PC-9 (cell line): ENCODE measurements around the gene SPTBN5. TPM values are rescaled to one million over a fixed set of nuclear protein-coding genes. Genes with fewer than 3 reads are reported as not detected.

Source experiments
- BruUV-seq: library from RNA; stranded (reverse); fragments of 400-500 nt; replicated peaks from 2 replicates; lab custom pipeline; 2021; lab: Mats Ljungman, UMichigan
- CTCF ChIA-PET: fragments of 300-600 bp; sonication (Branson Sonifier 250); formaldehyde crosslinking; loops from one replicate; lab custom pipeline; 2022; ENCODE audit warnings: antibody characterized with exemption; lab: Charles Lee
- POLR2A ChIA-PET: fragments of 300-600 bp; sonication (Branson Sonifier 250); formaldehyde crosslinking; loops from one replicate; lab custom pipeline; 2022; ENCODE audit warnings: antibody characterized with exemption; ENCODE audit not compliant: unreplicated experiment; lab: Charles Lee
- DNase-seq, 2 experiments: peaks; one replicate each; pipeline versions ENCODE4 v3.0.0 to v3.0.0-alpha.2; 2015 to 2022; ENCODE audit warnings: mixed read lengths in 1 of 2
- H2AFZ ChIP-seq: fragments of 200-600 bp; sonication (generic); 2 replicates; pipeline ENCODE4 v1.8.1; 2017; ENCODE audit warnings: antibody characterized with exemption
- H3F3A ChIP-seq: fragments of 200-600 bp; sonication (generic); 2 replicates; pipeline ENCODE4 v1.8.1; 2017; ENCODE audit warnings: antibody characterized with exemption, mild to moderate bottlenecking, low read depth; ENCODE audit not compliant: insufficient read depth
- H3K27ac ChIP-seq: fragments of 200-600 bp; sonication (generic); 2 replicates; pipeline ENCODE4 v1.6.1; 2016; ENCODE audit warnings: mixed run types
- H3K27me3 ChIP-seq: fragments of 200-600 bp; sonication (generic); 2 replicates; pipeline ENCODE4 v1.6.1; 2016; ENCODE audit warnings: low read depth, mixed run types; ENCODE audit not compliant: insufficient read depth
- H3K36me3 ChIP-seq: fragments of 200-600 bp; sonication (generic); 2 replicates; pipeline ENCODE4 v1.6.1; 2016; ENCODE audit warnings: low read depth, mixed run types
- H3K4me1 ChIP-seq: fragments of 200-600 bp; sonication (generic); replicated peaks from 2 replicates; pipeline ENCODE4 v1.6.1; 2016; ENCODE audit warnings: mixed run types; ENCODE audit not compliant: insufficient read depth
- H3K4me2 ChIP-seq: fragments of 200-600 bp; sonication (generic); 2 replicates; pipeline ENCODE4 v1.6.1; 2017; ENCODE audit warnings: mixed run types
- H3K4me3 ChIP-seq: fragments of 200-600 bp; sonication (generic); 2 replicates; pipeline ENCODE4 v1.6.1; 2016; ENCODE audit warnings: mixed run types
- H3K79me2 ChIP-seq: fragments of 200-600 bp; sonication (generic); 2 replicates; pipeline ENCODE4 v1.6.1; 2017; ENCODE audit warnings: low read depth, mixed run types
- H3K9me2 ChIP-seq: fragments of 200-600 bp; sonication (generic); 2 replicates; pipeline ENCODE4 v1.8.1; 2017; ENCODE audit warnings: mild to moderate bottlenecking; ENCODE audit not compliant: insufficient read depth
- H3K9me3 ChIP-seq: fragments of 200-600 bp; sonication (generic); 2 replicates; pipeline ENCODE4 v1.8.1; 2016; ENCODE audit warnings: low read depth; ENCODE audit not compliant: insufficient read depth
- H4K20me1 ChIP-seq: fragments of 200-600 bp; sonication (generic); 2 replicates; pipeline ENCODE4 v1.8.1; 2017; ENCODE audit not compliant: insufficient read depth
- EZH2 ChIP-seq: fragments of 200-600 bp; sonication (generic); IDR thresholded peaks from 2 replicates; pipeline ENCODE4 v1.8.0; 2017; ENCODE audit warnings: antibody characterized with exemption, low read depth
- intact Hi-C: fragments of 100-400 bp; cut with micrococcal nuclease; formaldehyde crosslinking; loops from one replicate; pipeline ENCODE4 v1.10.0; 2022; ENCODE audit not compliant: unreplicated experiment
- total RNA-seq: library from RNA; stranded (reverse); gene quantifications from 2 replicates; pipeline ENCODE4 v1.2.3, GENCODE V29; 2021
- TF ChIP-seq, protein P1 (sequence below): fragments of 200-600 bp; sonication (generic); conservative IDR thresholded peaks from 2 replicates; pipeline ENCODE4 v1.6.1; 2017; ENCODE audit warnings: mixed run types, antibody characterized with exemption, mild to moderate bottlenecking, moderate library complexity

SPTBN5 gene
- total RNA-seq, 1 experiment from 2014 or later, result 2.6 TPM

DNA sequence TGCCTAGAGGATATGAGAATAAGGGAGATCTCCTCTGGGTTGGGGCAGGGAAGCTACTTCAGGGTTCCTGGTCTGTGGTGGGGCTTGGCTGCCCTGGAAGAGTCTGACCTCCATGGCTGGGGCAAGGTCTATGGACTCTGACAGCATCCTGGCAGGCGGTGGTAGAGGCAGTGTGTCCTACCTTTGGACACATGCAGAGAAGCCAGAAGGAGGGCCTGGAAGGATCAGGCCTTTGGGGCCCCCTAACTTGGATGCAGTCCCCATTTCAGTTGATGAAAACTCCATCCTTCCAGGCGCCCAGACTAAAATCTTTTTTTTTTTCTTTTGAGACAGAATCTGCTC lies 10.4 kb downstream of the SPTBN5 start:
- Histone ChIP-seq H3K4me1 (no peaks in the 10 kb centered on the region), H3K9me3 (no peaks in the 10 kb centered on the region), H3K79me2 (no peaks in the 10 kb centered on the region), H2AFZ (no peak overlapping the region), H4K20me1 (no peaks in the 10 kb centered on the region), H3K9me2 (no peaks in the 10 kb centered on the region), H3K27me3 (no peaks in the 10 kb centered on the region), H3K27ac (no peak overlapping the region), H3K36me3 (no peaks in the 10 kb centered on the region), H3K4me2 (no peak overlapping the region), H3F3A (no peaks in the 10 kb centered on the region), H3K4me3 (no peak overlapping the region)
- CTCF ChIA-PET, result no interaction called here
- no TSS peak for BruUV-seq
- TF ChIP-seq, protein P1, sequence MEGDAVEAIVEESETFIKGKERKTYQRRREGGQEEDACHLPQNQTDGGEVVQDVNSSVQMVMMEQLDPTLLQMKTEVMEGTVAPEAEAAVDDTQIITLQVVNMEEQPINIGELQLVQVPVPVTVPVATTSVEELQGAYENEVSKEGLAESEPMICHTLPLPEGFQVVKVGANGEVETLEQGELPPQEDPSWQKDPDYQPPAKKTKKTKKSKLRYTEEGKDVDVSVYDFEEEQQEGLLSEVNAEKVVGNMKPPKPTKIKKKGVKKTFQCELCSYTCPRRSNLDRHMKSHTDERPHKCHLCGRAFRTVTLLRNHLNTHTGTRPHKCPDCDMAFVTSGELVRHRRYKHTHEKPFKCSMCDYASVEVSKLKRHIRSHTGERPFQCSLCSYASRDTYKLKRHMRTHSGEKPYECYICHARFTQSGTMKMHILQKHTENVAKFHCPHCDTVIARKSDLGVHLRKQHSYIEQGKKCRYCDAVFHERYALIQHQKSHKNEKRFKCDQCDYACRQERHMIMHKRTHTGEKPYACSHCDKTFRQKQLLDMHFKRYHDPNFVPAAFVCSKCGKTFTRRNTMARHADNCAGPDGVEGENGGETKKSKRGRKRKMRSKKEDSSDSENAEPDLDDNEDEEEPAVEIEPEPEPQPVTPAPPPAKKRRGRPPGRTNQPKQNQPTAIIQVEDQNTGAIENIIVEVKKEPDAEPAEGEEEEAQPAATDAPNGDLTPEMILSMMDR, result no peak
- no peak for TF ChIP-seq EZH2
- intact Hi-C loops, result no loop called here
- DNase-seq, result no peak
- POLR2A ChIA-PET, result no interaction called here

DNA sequence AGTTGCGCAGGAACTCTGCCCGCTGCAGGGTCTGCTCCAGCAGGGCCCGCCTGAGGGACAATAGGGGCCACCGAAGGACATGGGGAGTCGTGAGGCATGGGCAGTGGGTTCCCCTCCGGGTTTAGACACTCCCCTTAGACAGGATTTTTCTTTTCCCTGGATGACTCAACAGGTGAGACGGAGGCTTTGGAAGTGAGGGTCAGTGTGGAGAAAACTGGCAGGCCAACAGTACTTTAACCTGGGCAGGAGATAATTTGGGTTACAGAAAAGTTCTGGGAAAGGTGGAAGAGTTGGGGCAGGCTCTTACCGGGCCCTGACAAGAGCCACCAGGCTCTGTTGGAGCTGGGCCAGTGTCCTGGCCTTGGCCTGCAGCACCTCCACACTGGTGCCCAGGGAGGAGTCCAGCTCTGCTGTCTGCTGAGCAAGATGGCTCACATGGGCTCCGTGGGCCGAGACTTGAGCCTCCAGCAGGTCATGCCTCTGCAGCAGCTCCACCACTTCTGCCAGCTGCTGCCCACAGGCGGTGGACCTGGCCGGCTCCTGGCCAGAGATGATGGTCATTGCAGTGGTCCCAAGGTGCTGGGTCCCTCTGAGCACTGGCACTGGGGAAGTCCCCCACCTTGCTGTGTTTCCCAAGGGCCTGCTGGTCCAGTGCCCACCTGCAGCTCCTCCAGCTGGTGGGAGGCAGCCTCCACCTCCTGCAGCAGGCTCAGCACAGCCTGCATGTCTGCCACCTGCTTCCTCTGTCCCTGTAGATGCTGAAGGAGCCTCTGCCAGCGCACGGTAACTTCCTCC lies 11.0 kb downstream of the SPTBN5 start:
- H3F3A ChIP-seq, result no peaks in the 10 kb centered on the region
- peak overlapping the region; percentile 72 for H3K4me2 ChIP-seq
- ChIA-PET POLR2A (no interaction called here), CTCF (no interaction called here)
- DNase-seq, result no peak
- no peaks in the 10 kb centered on the region for H3K9me2 ChIP-seq
- no peaks in the 10 kb centered on the region for H3K9me3 ChIP-seq
- intact Hi-C loops, result no loop called here
- H3K4me3 ChIP-seq, result peak overlapping the region; percentile 42; the same call in 1 of the 2 replicates
- H2AFZ ChIP-seq, result peak overlapping the region; percentile 60; the same call in 1 of the 2 replicates
- H3K27ac ChIP-seq, result no peak overlapping the region
- no peaks in the 10 kb centered on the region for H4K20me1 ChIP-seq
- no peaks in the 10 kb centered on the region for H3K4me1 ChIP-seq
- TF ChIP-seq EZH2, result no peak
- TF ChIP-seq, protein P1, result no peak
- no peaks in the 10 kb centered on the region for H3K79me2 ChIP-seq
- BruUV-seq, result no TSS peak
- no peaks in the 10 kb centered on the region for H3K36me3 ChIP-seq
- H3K27me3 ChIP-seq, result no peaks in the 10 kb centered on the region

DNA sequence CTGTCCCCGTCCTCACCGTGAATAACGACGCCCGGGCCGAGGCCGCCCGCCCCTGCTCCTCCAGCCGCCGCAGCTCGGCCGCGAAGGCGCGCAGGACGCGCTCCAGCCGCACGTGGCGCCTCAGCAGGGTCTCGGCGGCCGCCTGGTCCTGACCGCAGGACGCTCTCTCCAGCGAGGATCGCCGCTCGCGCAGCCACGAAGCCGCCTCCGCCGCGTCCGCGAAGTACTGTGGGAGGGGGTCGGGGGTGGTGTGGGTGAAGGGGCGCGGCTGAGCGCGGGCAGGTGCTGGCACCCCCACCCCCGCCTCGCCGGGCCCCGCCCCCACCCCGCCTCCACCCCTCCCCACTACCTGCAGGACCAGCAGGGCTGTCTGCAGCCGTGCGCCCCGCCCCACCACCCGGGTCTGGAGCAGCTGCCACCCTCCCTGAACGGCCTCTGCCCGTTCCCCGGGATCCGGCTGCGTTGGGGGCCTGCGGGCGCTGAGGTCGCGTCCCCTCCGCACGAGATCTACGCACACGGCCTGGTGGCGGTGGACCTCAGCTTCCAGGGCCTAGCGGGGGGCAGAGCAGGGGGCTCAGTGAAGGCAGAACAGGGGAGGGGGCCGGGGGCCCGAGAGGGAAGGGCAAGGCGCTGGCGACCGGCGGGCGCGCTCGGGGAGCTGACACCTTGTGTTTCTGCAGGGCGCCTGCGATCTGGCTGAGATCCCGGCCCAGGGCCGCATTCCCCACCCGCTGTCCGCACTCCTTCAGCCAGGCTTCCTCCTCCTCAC lies 11.7 kb downstream of the SPTBN5 start:
- Histone ChIP-seq H3K4me1 (no peaks in the 10 kb centered on the region), H4K20me1 (no peaks in the 10 kb centered on the region), H3K4me2 (peak overlapping the region; percentile 72), H3K4me3 (peak overlapping the region; percentile 42; the same call in 1 of the 2 replicates), H2AFZ (peak overlapping the region; percentile 60; the same call in 1 of the 2 replicates), H3K36me3 (no peaks in the 10 kb centered on the region), H3F3A (no peaks in the 10 kb centered on the region), H3K9me2 (no peaks in the 10 kb centered on the region), H3K27me3 (no peaks in the 10 kb centered on the region), H3K79me2 (no peaks in the 10 kb centered on the region), H3K9me3 (no peaks in the 10 kb centered on the region), H3K27ac (no peak overlapping the region)
- ChIA-PET CTCF (no interaction called here), POLR2A (no interaction called here)
- intact Hi-C loops, result no loop called here
- TF ChIP-seq EZH2, result no peak
- TF ChIP-seq, protein P1, result no peak
- BruUV-seq, result no TSS peak
- peak in 1 of 2 experiments; percentile 61 for DNase-seq
